Left lung (tissue), 10 donors: ENCODE data around the gene GGCX. TPM values are rescaled to one million over a fixed set of nuclear protein-coding genes. Genes with fewer than 3 reads are reported as not detected.
"Not testable (repeated sequence)": the region's sequence is repeated elsewhere in the genome, so short reads cannot be mapped to it uniquely, and the experiment has no call there.

ENCODE experiments used
- ATAC-seq: fragments of 200-7000 bp; cut with Tn5 transposase; one replicate; pipeline ENCODE4 v1.9.1; 2020; ENCODE audit warnings: moderate library complexity
- DNase-seq, 4 donors: peaks; one replicate each; pipeline ENCODE4 v3.0.0-alpha.2; 2013 to 2020
- H3K27ac ChIP-seq, 2 donors: fragments of 200-600 bp; sonication (generic) in 1 of 2; one replicate each; pipeline versions ENCODE4 v1.5.0 to v1.8.0; 2020 to 2021
- H3K27me3 ChIP-seq, 2 donors: fragments of 200-600 bp; sonication (generic) in 1 of 2; one replicate each; pipeline versions ENCODE4 v1.5.0 to v1.8.0; 2020 to 2021
- H3K36me3 ChIP-seq, 2 donors: fragments of 200-600 bp; sonication (generic) in 1 of 2; one replicate each; pipeline versions ENCODE4 v1.5.0 to v1.8.0; 2020 to 2021
- H3K4me1 ChIP-seq, 2 donors: fragments of 200-600 bp; one replicate each; pipeline ENCODE4 v1.8.0; 2021
- H3K4me3 ChIP-seq, 2 donors: fragments of 200-600 bp; sonication (generic) in 1 of 2; one replicate each; pipeline versions ENCODE4 v1.5.0 to v1.8.0; 2020 to 2021; ENCODE audit warnings: mild to moderate bottlenecking in 1 of 2
- H3K9me3 ChIP-seq, 2 donors: fragments of 200-600 bp; sonication (generic) in 1 of 2; one replicate each; pipeline versions ENCODE4 v1.5.0 to v1.8.0; 2020 to 2021
- CTCF ChIP-seq, 2 donors: fragments of 200-600 bp; sonication (generic) in 1 of 2; IDR thresholded peaks; one replicate each; pipeline versions ENCODE4 v1.5.0 to v1.8.0; 2021; ENCODE audit warnings: antibody characterized with exemption in 2 of 2
- intact Hi-C, 2 donors: fragments of 100-400 bp; cut with DNase I; formaldehyde crosslinking; loops; one replicate each; pipeline versions ENCODE4 v1.11.2 to v1.14.2; 2022
- polyA plus RNA-seq, 6 donors: library from polyadenylated mRNA; unstranded; fragments of 120-200 nt; gene quantifications; one replicate each; pipeline ENCODE4 v1.2.1, GENCODE V29; 2013; ENCODE audit not compliant: insufficient read length in 6 of 6
- total RNA-seq, 2 donors: library from RNA; stranded (reverse); fragmentation: NEBNext Ultra II Directional; extraction: Animal tissue kit (Norgen Biotek cat#: 25700); gene quantifications; one replicate each; pipeline ENCODE4 v1.2.1, GENCODE V29; 2021
- donor health status: DM: no; HTN: yes; CAD: no.
- donor health status: DM: no; HTN: no; CAD: no.

Gene GGCX
- total and polyA plus RNA-seq, 8 donors, result 31.9 to 126 (median 37.7) TPM

DNA sequence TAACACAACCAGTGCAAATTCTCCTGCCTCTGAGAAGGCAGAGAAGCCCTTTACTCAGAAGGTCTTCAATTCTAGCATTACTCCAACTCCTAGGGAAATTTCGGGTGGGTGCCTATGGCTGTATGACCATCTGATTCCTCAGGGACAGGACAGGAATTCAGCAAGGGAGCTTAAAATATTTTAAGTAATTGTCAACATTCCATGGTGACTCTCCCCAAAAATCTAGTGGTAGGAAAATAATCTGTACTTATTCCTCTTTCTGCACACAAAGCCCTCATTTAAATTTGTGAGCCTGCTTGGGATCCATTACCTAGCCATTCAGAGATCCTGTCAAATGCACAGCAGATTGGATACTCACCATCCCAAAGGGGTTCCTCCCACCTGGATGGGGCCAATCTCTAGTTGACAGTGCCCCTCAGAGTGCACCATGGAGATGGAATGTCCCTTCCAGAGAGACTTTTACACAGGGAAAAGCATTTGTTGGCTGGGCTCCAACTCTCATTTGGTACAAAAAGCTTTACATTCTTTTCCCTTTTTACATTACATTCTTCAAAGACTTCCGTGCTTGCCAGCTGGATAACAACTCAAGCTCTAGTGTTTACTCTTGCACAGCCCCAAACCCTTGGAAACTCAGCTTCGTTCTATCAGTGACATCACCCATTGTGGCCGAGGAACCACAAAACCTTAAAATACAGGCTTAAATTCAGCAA lies 44.3 kb upstream of the GGCX start:
- TF ChIP-seq CTCF (IDR thresholded peaks at IDR 0.05), result no peak
- intact Hi-C loops, result no loop called here
- DNase-seq (peak in 2 of 4 donors; percentile 86 to 91), ATAC-seq (peak; percentile 2)
- peak overlapping the region; percentile 73 to 83 for H3K27ac ChIP-seq
- no peak overlapping the region for H3K4me3 ChIP-seq
- peaks cover 0 to 25% of the 10 kb centered on the region in 2 donors for H3K36me3 ChIP-seq
- H3K27me3 ChIP-seq, result no peaks in the 10 kb centered on the region
- no peaks in the 10 kb centered on the region for H3K9me3 ChIP-seq
- H3K4me1 ChIP-seq, result peaks cover 38 to 87% of the 10 kb centered on the region in 2 donors

DNA sequence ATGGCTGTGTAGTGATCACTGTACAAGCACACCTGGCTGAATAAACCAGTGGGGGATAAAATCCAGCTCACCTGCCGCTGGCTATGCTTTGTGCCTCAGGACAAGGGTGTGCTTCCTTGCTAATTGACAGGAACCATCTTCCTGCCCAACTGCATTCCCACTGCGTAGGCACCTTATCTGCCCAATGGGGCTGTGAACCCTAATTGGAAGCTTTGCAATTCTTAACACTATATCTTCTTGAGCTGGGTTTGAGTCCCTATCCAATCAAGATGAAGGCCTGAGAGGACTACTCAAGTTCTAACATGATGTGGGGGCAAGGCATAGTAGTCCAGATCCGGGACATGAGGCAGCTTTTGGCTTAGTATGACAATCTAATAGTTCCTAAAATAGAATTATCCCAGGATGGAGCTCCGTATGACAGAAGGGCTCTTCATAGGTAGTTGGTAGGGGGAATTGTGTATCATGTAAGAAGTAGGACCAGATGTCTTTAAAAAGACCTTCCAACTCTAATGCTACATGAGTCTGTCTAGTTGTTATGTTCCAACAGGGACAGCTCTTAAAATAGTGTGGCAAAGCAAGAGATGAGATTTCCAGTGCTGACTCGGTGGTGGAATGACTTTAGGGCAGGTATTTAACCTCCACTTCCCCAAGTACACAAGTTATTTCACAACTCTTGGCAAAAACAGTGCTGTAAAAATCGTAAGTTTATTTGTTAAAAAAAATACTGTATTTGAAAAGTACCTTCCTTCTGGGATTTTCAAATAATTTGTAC lies 43.5 kb upstream of the GGCX start:
- no peak for DNase-seq
- no peaks in the 10 kb centered on the region for H3K9me3 ChIP-seq
- ATAC-seq, result no peak
- intact Hi-C loops, result no loop called here
- peaks cover 44 to 85% of the 10 kb centered on the region in 2 donors for H3K4me1 ChIP-seq
- H3K36me3 ChIP-seq, result peaks cover 0 to 27% of the 10 kb centered on the region in 2 donors
- no peak for TF ChIP-seq CTCF (IDR thresholded peaks at IDR 0.05)
- H3K4me3 ChIP-seq, result peak overlapping the region in 1 of 2 donors; percentile 78
- no peaks in the 10 kb centered on the region for H3K27me3 ChIP-seq
- H3K27ac ChIP-seq, result peak overlapping the region; percentile 73 to 83

DNA sequence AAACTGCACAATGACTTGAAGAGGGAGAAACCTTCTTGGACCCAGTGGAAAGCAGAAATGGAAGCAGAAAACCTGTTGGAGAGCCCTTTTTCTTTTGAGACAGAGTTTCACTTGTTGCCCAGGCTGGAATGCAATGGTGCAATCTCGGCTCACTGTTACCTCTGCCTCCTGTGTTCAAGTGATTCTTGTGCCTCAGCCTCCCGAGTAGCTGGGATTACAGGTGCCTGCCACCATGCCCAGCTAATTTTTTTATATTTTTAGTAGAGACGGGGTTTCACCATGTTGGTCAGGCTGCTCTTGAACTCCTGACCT lies 42.8 kb upstream of the GGCX start:
- ATAC-seq, H3K27me3 ChIP-seq, DNase-seq, H3K9me3 ChIP-seq, intact Hi-C loops: not testable (repeated sequence)
- H3K4me3 ChIP-seq, result peak overlapping the region in 1 of 2 donors; percentile 78
- H3K36me3 ChIP-seq, result peaks cover 0 to 27% of the 10 kb centered on the region in 2 donors
- H3K4me1 ChIP-seq, result peaks cover 44 to 82% of the 10 kb centered on the region in 2 donors
- H3K27ac ChIP-seq, result peak overlapping the region; percentile 73 to 83

GRCh38 chr2:85602476-85603234 lies 41.4 kb upstream of the GGCX start, which contains the start of gene TMEM150A:
TMEM150A (minus strand) TSS chr2:85602698; CDS start chr2:85601948, 750 bp downstream.
- peak in 1 of 2 donors; percentile 61 for TF ChIP-seq CTCF (IDR thresholded peaks at IDR 0.05)
- DNase-seq (peak; percentile 85 to 99 (median 94)), ATAC-seq (peak; percentile 90)
- no peaks in the 10 kb centered on the region for H3K27me3 ChIP-seq
- H3K9me3 ChIP-seq, result no peaks in the 10 kb centered on the region
- peaks cover 34 to 75% of the 10 kb centered on the region in 2 donors for H3K4me1 ChIP-seq
- peak within 1 kb of the TSS; percentile 83 to 85 for H3K27ac ChIP-seq
- peak within 1 kb of the TSS; percentile 78 to 88 for H3K4me3 ChIP-seq
- intact Hi-C loops, result no loop called here
- H3K36me3 ChIP-seq, result peaks cover 0 to 27% of the 10 kb centered on the region in 2 donors

DNA sequence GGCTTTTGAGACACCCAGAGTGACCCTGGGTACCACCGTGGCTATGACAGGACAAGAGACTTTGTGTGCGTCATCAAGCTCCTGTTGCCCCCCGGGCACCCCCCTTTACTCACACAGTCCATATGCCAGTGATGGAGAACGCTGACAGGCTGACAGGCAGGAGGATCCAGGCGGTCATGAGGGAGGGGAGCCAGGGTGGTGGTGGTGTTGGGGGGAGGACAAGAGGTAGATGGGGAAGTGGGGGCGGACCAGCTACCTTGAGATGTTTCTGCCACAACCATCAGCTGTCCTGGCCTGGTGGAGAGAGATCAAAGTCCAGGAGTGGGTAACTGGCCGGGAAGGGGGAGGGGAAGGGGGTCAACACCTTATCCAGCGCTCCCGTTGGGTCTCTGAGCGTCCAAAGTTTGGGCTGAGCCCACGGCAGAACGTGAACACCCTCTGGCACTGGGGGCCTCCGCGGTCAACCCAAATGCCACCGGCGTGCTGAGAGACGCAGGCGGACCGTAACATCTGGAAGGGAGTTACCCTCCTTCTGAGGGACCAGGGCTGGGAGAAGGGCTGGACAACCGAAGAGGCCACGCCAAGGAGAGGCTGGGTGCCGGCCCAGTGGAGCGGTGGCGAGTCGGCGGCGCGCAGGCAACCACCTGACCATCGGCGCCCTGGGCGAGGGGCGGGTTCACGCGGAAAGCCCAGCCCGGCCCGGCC lies 40.6 kb upstream of the GGCX start:
- intact Hi-C loops, result no loop called here
- Histone ChIP-seq H3K4me1 (peaks cover 34 to 80% of the 10 kb centered on the region in 2 donors), H3K36me3 (peaks cover 0 to 35% of the 10 kb centered on the region in 2 donors), H3K27me3 (no peaks in the 10 kb centered on the region), H3K4me3 (peak overlapping the region; percentile 78 to 88), H3K9me3 (no peaks in the 10 kb centered on the region), H3K27ac (peak overlapping the region; percentile 83 to 85)
- peak; percentile 63 for ATAC-seq
- TF ChIP-seq CTCF (IDR thresholded peaks at IDR 0.05), result no peak
- DNase-seq, result peak in 2 of 4 donors; percentile 75 to 92
